Measurements from ENCODE around the gene DTX2. TPM values are rescaled to one million over a fixed set of nuclear protein-coding genes. Genes with fewer than 3 reads are reported as not detected.
"Not testable (repeated sequence)": the region's sequence is repeated elsewhere in the genome, so short reads cannot be mapped to it uniquely, and the experiment has no call there.

The DTX2 gene
- total RNA-seq, 2 experiments from 2014 or later, result 31.2 to 43.8 TPM

DNA sequence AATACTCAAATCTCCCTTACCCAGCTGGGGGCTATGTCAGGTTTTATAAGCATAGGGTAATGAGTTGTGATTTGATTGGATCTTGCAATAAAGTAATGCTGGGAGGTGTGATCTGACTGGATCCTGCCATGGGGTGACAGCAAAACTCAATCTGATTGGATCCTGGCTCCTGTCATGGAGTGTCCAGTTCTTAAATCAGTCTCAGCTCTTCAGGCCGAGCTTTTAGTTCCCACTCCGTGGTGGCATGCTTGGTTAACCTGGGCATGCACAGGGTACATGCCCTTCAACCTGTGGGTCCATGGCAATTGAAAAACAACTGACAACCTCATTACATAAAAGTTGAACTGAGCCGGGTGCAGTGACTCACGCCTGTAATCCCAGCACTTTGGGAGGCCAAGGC is 64.7 kb downstream of the DTX2 start:
- H3K27ac Mint-ChIP-seq; DNase-seq; H3K9me3 Mint-ChIP-seq (ENCODE audit: low read depth); H3K4me3 Mint-ChIP-seq; H3K27me3 Mint-ChIP-seq; CTCF ChIA-PET; H3K4me1 Mint-ChIP-seq; ATAC-seq; H3K36me3 Mint-ChIP-seq: not testable (repeated sequence)

DNA sequence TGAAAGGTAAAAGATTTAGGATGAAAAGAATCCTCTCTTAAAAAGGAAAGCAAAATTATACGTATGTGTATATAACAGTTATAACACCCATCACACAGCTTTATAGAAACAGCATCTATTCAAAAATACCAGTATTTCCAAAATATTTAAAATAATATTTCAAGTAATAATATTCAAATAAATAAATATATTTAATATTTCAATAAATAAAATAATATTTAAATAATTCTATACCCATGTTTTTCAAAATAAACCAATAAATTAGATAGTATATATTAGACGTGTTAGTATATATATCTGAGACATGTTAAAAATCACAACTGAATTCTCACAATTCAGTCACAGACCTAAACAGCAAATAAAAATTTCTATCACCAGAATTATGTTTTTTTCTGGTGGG is 70.1 kb downstream of the DTX2 start:
- H3K36me3 Mint-ChIP-seq; H3K9me3 Mint-ChIP-seq (ENCODE audit: low read depth); H3K4me1 Mint-ChIP-seq; H3K27me3 Mint-ChIP-seq; DNase-seq; H3K27ac Mint-ChIP-seq; CTCF ChIA-PET; H3K4me3 Mint-ChIP-seq; ATAC-seq: not testable (repeated sequence)

DNA sequence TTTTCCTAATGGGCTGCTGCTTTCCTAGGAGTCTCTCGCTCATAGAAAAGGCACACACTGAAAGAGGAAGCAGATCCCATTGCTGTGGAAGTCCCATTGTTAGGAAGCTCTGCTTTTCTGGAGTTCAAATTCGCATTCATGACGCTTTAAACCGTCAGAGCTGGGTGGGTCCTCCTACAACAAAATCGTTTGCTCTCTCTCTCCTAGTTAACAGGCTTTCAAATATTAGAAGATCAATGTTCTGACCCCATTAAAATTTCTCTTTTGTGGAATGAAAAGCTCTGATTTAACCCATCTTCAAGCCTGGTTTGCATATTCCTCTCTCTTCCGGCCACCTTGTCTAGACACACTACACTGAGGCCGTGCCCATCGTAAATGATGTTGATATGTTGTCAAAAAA is 81.7 kb downstream of the DTX2 start, which contains the start of gene SPDYE16:
Gene SPDYE16 (minus strand): TSS at position 101 of the 400 bp plus-strand sequence. CDS start 1,838 bp downstream, outside the sequence.
- ATAC-seq; CTCF ChIA-PET; H3K36me3 Mint-ChIP-seq; H3K27me3 Mint-ChIP-seq; H3K9me3 Mint-ChIP-seq (ENCODE audit: low read depth); H3K4me1 Mint-ChIP-seq; H3K4me3 Mint-ChIP-seq; H3K27ac Mint-ChIP-seq; DNase-seq: not testable (repeated sequence)

DNA sequence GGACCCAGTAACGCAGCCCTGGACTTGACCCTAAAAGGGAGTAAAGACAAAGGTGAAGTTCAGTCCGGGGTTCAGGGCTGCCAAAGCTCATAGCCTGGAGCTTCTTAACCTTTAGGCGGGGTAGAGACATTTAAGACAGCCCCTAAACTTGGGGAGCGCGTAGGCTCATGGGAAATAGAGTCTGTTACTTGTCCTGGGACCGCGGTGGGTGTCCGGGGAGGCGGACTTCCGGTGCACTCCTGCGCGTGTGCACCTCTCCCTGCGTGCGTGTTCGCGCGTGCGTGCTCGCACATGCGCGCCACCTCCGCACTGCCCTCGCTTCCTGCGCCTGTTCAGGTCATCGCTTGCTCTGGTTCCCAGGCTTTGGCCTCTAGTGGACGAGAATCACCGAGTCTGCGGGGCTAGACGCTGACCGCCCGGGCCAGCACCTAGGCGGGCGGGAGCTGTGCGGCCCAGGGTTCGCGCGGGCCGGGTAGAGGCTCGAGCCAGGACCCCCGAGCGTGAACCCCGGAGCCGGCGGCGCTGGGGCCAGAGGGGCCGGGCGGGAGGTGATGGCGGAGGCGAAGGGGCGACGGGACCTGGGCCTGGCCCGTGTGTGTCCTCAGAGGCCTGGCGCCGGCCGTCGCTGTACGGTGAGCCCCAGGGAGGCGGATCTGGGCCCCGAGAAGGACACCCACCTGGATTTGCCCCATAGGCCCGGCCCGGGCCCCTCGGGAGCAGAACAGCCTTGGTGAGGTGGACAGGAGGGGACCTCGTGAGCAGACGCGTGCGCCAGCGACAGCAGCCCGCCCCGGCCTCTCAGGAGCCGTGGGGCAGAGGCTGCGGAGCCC is 87.7 kb downstream of the DTX2 start:
- peak overlapping the region; percentile 87 for H3K27ac Mint-ChIP-seq
- H3K9me3 Mint-ChIP-seq (ENCODE audit: low read depth); H3K27me3 Mint-ChIP-seq; H3K36me3 Mint-ChIP-seq; CTCF ChIA-PET: not testable (repeated sequence)
- H3K4me3 Mint-ChIP-seq, result peak overlapping the region; percentile 93
- DNase-seq, result peak; percentile 95
- H3K4me1 Mint-ChIP-seq, result peaks cover 17% of the 10 kb centered on the region
- peak; percentile 100 for ATAC-seq

GRCh38 chr7:76549855-76550248 is 88.3 kb downstream of the DTX2 start:
- H3K9me3 Mint-ChIP-seq (ENCODE audit: low read depth); CTCF ChIA-PET; ATAC-seq; DNase-seq; H3K36me3 Mint-ChIP-seq; H3K27me3 Mint-ChIP-seq: not testable (repeated sequence)
- Mint-ChIP-seq H3K4me3 (peak overlapping the region; percentile 93), H3K4me1 (peaks cover 19% of the 10 kb centered on the region), H3K27ac (peak overlapping the region; percentile 87)

- H3K27ac Mint-ChIP-seq; ATAC-seq; CTCF ChIA-PET; H3K27me3 Mint-ChIP-seq; H3K4me3 Mint-ChIP-seq; DNase-seq; H3K9me3 Mint-ChIP-seq (ENCODE audit: low read depth): not testable (repeated sequence)
- Mint-ChIP-seq H3K4me1 (peaks cover 19% of the 10 kb centered on the region), H3K36me3 (peaks cover 14% of the 10 kb centered on the region)
Measured at GRCh38 chr7:76551992-76552391, 90.5 kb downstream of the DTX2 start.

Other genes starting within 250 kb of the DTX2 start
- 10 to 100 TPM; 36.5 to 62.9 TPM for gene HSPB1, start 159.0 kb upstream of the DTX2 start, total RNA-seq
- 100 to 1,000 TPM in 1 of 2 experiments, 10 to 100 TPM in 1; 80.8 to 115 TPM for gene YWHAG, start 102.7 kb upstream of the DTX2 start, total RNA-seq
- gene SSC4D, start 52.0 kb upstream of the DTX2 start, total RNA-seq, result under 1 TPM; 0.23 to 0.64 TPM
- gene ZP3, start 36.8 kb upstream of the DTX2 start, total RNA-seq, result under 1 TPM; 0.64 to 0.94 TPM
- 1 to 10 TPM in 1 of 2 experiments, not detected in 1; 1.1 TPM for gene UPK3B, start 48.8 kb downstream of the DTX2 start, total RNA-seq
- gene SPDYE16, start 81.6 kb downstream of the DTX2 start, total RNA-seq, result under 1 TPM in 1 of 2 experiments, not detected in 1; 0.52 TPM
- gene POMZP3, start 165.6 kb downstream of the DTX2 start, total RNA-seq, result 10 to 100 TPM; 11.6 to 13.5 TPM

All from activated CD8-positive, alpha-beta memory T cell treated with anti-CD3 and anti-CD28 coated beads, Interleukin-2, amount 10 ng/mL, durations not matched to agents 7 days and 5 days (primary cell).